ENCODE results near the gene MRPL34. TPM values are rescaled to one million over a fixed set of nuclear protein-coding genes. Genes with fewer than 3 reads are reported as not detected.

The MRPL34 gene
- total and polyA plus RNA-seq, 9 of the 15 experiments (the other 6 are each of a cell fraction or from before 2014, with no cell fraction given) = 11.5 to 256 (median 72.5) TPM

DNA sequence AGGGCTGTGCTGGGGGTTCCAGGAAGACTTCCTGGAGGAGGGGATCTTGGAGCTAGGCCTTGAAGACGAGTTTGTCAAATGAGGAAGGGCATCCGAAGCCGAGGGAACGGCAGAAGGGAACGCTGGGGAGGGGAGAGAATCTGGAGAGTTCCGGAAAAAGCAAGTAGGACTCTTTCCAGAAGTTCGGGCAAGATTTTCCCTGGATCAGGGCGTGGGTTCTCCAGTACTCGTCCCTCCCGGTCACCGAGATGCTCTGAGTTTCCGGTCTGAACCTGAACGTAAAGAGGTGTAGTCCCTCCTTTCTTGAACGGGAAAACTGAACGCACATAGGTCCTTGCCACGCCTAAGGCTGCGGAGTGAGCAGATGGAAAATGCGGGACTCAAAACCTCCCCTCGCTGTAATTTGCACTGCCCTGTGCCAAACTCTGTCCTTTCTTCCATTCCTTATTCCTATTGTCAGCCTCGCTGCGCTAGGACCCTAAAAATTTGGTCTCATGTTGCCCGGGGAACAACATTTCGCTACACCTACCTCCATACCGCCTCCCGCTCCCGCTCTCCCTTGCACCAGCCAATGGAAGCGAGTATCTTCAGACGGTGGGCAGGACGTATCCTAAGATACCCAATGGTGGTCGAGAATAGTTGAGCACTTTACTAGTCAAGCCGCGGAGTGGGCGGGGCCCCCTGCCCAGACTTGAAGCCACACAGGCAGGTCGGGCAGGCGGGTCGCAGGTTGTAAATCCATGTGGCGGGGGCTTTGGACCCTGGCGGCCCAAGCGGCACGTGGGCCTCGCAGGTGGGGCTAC, 31.4 kb downstream of the MRPL34 start, which contains the start of gene GTPBP3 (continued):
- TF ChIP-seq ZBTB49 (CRISPR knock-in tag; IDR thresholded peaks at IDR 0.05; ENCODE audit: borderline replicate concordance) = no peak
- TF ChIP-seq TEAD1 (CRISPR knock-in tag; IDR thresholded peaks at IDR 0.05) = peak in 1 of 2 experiments; percentile 60; a peak in 3 of 4 replicates
- no peak for TF ChIP-seq FIP1L1 (IDR thresholded peaks at IDR 0.05; ENCODE audit: low read depth, low read length, poor library complexity, severe bottlenecking)
- no peak for TF ChIP-seq ATF4 (CRISPR knock-in tag; IDR thresholded peaks at IDR 0.05)
- no peak for TF ChIP-seq CUX1 (CRISPR knock-in tag; IDR thresholded peaks at IDR 0.05)
- no peak for TF ChIP-seq CBFA2T3 (IDR thresholded peaks at IDR 0.05)
- TF ChIP-seq, protein P1, sequence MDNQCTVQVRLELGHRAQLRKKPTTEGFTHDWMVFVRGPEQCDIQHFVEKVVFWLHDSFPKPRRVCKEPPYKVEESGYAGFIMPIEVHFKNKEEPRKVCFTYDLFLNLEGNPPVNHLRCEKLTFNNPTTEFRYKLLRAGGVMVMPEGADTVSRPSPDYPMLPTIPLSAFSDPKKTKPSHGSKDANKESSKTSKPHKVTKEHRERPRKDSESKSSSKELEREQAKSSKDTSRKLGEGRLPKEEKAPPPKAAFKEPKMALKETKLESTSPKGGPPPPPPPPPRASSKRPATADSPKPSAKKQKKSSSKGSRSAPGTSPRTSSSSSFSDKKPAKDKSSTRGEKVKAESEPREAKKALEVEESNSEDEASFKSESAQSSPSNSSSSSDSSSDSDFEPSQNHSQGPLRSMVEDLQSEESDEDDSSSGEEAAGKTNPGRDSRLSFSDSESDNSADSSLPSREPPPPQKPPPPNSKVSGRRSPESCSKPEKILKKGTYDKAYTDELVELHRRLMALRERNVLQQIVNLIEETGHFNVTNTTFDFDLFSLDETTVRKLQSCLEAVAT (IDR thresholded peaks at IDR 0.05) = peak; percentile 31 to 84; a peak in 2 of 4 replicates
- TF ChIP-seq EP300 (IDR thresholded peaks at IDR 0.05; ENCODE audit: low read length) = peak; percentile 65
- TF ChIP-seq SNIP1 (IDR thresholded peaks at IDR 0.05; ENCODE audit: low read depth) = peak; percentile 53
- TF ChIP-seq BACH1 (tag; IDR thresholded peaks at IDR 0.05) = no peak
- peak; percentile 61 for TF ChIP-seq ZNF24 (IDR thresholded peaks at IDR 0.05)
- peak; percentile 97 for TF ChIP-seq NBN (IDR thresholded peaks at IDR 0.05; ENCODE audit: low read depth)
- no peak for TF ChIP-seq CBX2 (IDR thresholded peaks at IDR 0.05; ENCODE audit: insufficient read depth, low read length, poor library complexity, severe bottlenecking)
- TF ChIP-seq SMARCC2 (IDR thresholded peaks at IDR 0.05; ENCODE audit: low read depth) = no peak; the same call in 1 of the 2 replicates
- no peak for TF ChIP-seq ZNF57 (CRISPR knock-in tag; IDR thresholded peaks at IDR 0.05)
- TF ChIP-seq ZNF77 (CRISPR knock-in tag; IDR thresholded peaks at IDR 0.05) = no peak
- no peak for TF ChIP-seq MTA2 (IDR thresholded peaks at IDR 0.05; ENCODE audit: low read depth)

Data from K562 (cell line).